ENCODE measurements around the gene PSAT1.

PSAT1 gene

GRCh38 chr9:78253285-78253684 is 43.6 kb upstream of the PSAT1 start:
- no peak for TF ChIP-seq TCF12 (IDR thresholded peaks at IDR 0.05; ENCODE audit: low read depth)
- TF ChIP-seq ZBTB7A (IDR thresholded peaks at IDR 0.05; ENCODE audit: low read depth) = no peak

- TF ChIP-seq REST (IDR thresholded peaks at IDR 0.05; ENCODE audit: low read depth) (no peak), EP300 (IDR thresholded peaks at IDR 0.05; ENCODE audit: borderline replicate concordance) (no peak), RAD21 (IDR thresholded peaks at IDR 0.05; ENCODE audit: low read depth) (peak; percentile 58)
Observed at GRCh38 chr9:78261403-78262001, 35.4 kb upstream of the PSAT1 start.

- TF ChIP-seq EP300 (IDR thresholded peaks at IDR 0.05; ENCODE audit: borderline replicate concordance) (no peak), REST (IDR thresholded peaks at IDR 0.05; ENCODE audit: low read depth) (no peak), EGR1 (IDR thresholded peaks at IDR 0.05) (no peak), TAF1 (IDR thresholded peaks at IDR 0.05; ENCODE audit: low read depth) (no peak), TEAD4 (IDR thresholded peaks at IDR 0.05) (no peak), MAX (IDR thresholded peaks at IDR 0.05) (no peak), TCF12 (IDR thresholded peaks at IDR 0.05; ENCODE audit: low read depth) (no peak), RAD21 (IDR thresholded peaks at IDR 0.05; ENCODE audit: low read depth) (no peak), CREB1 (IDR thresholded peaks at IDR 0.05; ENCODE audit: low read depth) (no peak), NFIC (IDR thresholded peaks at IDR 0.05) (no peak), CEBPB (IDR thresholded peaks at IDR 0.05) (no peak), USF1 (IDR thresholded peaks at IDR 0.05) (no peak), ZBTB7A (IDR thresholded peaks at IDR 0.05; ENCODE audit: low read depth) (no peak), YY1 (IDR thresholded peaks at IDR 0.05; ENCODE audit: low read depth) (no peak)
Observed at GRCh38 chr9:78262655-78263054, 34.3 kb upstream of the PSAT1 start.

GRCh38 chr9:78267889-78268288 is 29.0 kb upstream of the PSAT1 start:
- no peak for TF ChIP-seq RAD21 (IDR thresholded peaks at IDR 0.05; ENCODE audit: low read depth)
- no peak for TF ChIP-seq TEAD4 (IDR thresholded peaks at IDR 0.05)
- TF ChIP-seq USF1 (IDR thresholded peaks at IDR 0.05) = no peak
- no peak for TF ChIP-seq CREB1 (IDR thresholded peaks at IDR 0.05; ENCODE audit: low read depth)
- no peak for TF ChIP-seq EP300 (IDR thresholded peaks at IDR 0.05; ENCODE audit: borderline replicate concordance)
- TF ChIP-seq REST (IDR thresholded peaks at IDR 0.05; ENCODE audit: low read depth) = no peak
- TF ChIP-seq FOXM1 (IDR thresholded peaks at IDR 0.05; ENCODE audit: borderline replicate concordance, low read depth) = no peak
- no peak for TF ChIP-seq TCF12 (IDR thresholded peaks at IDR 0.05; ENCODE audit: low read depth)
- no peak for TF ChIP-seq EGR1 (IDR thresholded peaks at IDR 0.05)
- no peak for TF ChIP-seq YY1 (IDR thresholded peaks at IDR 0.05; ENCODE audit: low read depth)
- no peak for TF ChIP-seq MAX (IDR thresholded peaks at IDR 0.05)

GRCh38 chr9:78269784-78270183 is 27.1 kb upstream of the PSAT1 start:
- no peak for TF ChIP-seq YY1 (IDR thresholded peaks at IDR 0.05; ENCODE audit: low read depth)
- no peak for TF ChIP-seq REST (IDR thresholded peaks at IDR 0.05; ENCODE audit: low read depth)
- no peak for TF ChIP-seq TEAD4 (IDR thresholded peaks at IDR 0.05)
- TF ChIP-seq FOXM1 (IDR thresholded peaks at IDR 0.05; ENCODE audit: borderline replicate concordance, low read depth) = no peak
- TF ChIP-seq ZBTB7A (IDR thresholded peaks at IDR 0.05; ENCODE audit: low read depth) = no peak
- TF ChIP-seq USF1 (IDR thresholded peaks at IDR 0.05) = no peak
- TF ChIP-seq RAD21 (IDR thresholded peaks at IDR 0.05; ENCODE audit: low read depth) = no peak
- no peak for TF ChIP-seq NFIC (IDR thresholded peaks at IDR 0.05)

Measured in Ishikawa (cell line).